Measurements from ENCODE around the gene PRSS56.

The PRSS56 gene

DNA sequence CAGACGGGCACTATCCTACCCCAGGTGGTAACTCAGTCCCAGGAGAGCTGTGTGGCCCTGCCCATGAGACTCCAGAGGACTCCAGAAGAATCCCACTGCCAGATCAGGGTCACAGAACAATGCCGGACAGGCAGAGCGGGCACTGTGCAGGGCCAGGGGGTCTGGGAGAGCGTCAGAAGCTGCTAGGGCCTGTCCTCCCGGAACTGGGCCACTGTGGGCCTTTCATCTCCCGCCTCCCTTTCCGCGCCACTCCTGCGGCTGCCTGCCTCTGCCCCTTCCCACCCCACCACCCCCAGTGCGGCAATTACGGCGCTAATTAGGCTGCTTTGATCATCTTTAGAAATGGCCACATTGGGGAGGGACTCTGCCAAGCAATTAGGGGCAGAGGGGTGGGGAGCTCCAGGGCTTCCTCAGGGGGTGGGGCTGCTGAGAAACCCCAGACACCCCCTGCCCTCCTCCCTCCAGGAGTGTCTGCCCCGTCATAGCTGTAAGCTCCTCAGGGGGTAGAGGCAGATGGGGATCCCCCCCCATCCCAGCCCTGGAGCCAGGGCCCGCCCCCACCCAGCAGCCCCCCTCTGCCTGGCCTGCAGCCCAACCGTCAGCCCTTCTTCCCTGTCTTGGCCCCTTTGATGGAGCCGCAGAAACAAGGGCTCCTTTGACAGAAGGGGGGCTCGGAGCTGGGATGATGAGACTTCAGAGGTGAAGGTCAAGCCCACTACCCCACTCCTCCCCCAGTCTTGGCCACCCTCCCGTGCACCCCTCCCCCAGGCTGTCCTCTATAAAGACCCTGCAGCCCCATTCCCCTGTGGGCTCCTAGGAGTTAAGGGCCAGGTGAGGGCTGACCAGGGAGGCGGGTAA is at the start of gene PRSS56:
PRSS56 (plus strand) TSS at position 808 of the 858 bp plus-strand sequence. CDS start 211 bp downstream, outside the sequence.
- no peak for DNase-seq

DNA sequence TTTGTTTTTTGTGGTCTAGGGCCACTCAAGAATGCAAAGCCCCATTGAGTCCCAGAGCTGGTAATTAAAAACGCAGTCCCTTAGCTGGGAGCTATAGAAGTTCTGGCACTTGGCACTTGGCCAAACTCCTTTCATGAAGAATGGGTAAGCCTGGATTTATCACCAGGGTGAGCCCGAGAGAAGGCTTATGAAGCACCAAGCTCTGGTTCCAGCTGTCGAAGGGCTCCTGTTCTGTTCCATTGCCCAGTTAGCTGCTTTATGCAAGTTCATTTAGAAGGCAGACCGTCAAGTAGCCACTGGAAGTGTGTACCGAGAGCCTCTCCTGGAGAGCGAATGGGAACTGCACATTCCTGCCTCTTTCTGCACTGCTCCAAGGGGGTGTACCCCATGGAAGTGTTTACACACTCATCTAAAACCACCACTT is 46.7 kb upstream of the PRSS56 start:
- no peak for DNase-seq

DNA sequence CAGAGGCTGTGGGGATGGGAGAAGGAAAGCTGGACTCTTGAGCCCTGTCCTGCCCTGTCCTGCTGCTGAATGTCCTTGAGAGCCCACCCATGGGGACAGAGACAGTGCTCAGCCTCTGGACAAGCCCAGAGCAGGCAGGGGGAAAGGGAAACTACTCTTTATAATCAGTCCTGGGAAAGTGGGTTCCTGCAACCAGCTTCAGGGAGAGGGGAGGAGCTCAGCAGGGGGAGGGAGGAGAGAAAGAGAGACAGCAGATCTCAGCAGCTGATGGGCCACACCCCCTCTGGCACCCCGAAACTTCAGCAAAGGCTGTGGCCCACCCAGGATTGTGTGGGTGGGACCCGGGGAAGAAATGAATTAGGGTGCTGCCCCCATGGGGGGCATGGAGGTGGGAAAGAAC is 44.1 kb upstream of the PRSS56 start:
- no peak for DNase-seq

DNA sequence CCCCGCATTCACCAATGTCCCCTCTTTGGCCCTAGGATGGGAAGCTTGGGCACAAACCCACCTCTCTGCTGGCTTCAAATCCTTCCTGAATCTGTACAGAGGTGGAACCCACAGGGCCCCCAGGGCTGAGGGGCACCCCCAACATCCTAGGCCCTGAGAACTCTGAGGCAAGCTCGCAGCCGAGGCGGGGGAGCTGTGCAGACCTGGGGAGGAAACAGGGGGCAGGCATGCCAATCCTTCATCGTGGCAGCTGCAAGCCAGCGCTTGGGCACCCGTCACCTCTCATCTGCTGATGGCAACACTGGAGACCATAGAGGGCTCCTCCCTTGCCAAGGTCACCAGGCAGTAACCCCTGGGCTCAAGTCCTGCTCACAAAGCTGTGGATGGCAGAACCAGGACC is 43.4 kb upstream of the PRSS56 start:
- no peak for DNase-seq

DNA sequence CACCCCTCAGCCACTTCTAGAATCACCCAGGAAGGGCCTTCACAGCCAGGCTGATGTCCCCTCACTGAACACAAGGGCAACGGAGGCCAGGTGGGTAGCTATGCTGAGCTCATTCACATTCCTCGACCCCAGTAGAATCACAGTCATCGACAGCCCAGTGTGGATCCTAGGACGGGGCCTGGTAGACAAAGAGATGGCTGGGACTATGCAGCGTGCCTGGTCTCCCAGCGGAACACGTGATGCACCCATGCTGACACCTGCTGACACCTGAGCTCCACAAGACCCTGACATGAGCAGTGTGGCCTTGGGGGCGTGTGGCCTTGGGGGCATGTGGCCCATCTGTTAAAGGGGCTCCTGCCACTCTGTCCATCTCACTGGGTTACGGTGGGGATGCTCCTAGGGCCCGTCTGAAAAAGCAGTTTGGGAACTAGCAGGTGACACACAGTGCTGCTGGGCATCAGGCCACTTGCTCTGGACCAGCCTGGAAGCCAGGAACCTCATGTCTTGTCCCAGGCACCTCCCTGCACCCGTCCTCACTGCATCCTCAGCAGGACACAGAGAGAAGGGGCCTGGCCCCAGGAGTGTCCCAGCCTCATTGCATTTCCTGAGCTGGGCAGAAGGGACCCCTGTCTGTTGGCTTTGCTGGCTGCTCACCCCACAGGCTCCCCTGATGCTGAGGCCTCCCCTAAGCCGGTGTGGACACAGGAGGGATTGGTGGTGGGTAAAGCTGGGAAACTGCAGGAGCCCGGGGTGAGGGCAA is 42.3 kb upstream of the PRSS56 start:
- DNase-seq: no peak

DNA sequence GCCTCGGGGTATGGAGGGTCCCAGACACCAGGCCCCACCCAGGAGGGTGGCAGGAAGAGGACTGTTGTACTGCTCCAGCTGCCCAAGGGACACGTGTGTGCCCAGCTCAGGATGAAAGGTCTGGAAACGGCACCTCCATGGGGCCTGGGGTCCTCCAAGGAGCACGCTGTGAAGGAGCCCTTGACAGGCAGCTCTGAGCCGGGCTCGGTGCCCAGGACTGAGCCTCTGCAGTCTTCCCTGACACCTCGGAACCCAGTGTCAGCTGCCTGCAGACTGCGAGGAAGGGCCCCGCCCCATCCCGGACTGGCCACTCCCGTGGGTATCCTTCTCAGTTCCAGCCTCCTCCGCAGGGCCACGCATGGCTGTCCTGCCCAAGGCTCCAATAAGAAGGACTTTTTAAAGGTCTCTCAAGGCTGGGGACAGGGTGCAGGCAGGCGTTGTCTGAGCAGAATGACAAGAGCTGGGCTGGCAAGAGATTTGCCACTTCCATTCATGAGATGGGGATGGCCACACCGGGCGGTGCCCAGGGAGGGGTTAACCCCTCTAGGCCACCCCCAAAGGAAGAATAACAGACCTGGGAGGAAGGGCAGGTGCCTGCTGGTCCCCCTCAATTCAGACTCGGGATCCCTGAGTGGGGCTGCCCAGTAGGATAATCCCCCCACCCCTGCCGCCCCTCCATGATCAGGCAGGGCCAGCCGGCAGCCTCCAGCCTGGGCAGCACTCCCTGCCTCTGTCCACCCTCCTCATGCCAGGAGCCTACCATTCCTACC is 41.4 kb upstream of the PRSS56 start:
- DNase-seq: no peak

DNA sequence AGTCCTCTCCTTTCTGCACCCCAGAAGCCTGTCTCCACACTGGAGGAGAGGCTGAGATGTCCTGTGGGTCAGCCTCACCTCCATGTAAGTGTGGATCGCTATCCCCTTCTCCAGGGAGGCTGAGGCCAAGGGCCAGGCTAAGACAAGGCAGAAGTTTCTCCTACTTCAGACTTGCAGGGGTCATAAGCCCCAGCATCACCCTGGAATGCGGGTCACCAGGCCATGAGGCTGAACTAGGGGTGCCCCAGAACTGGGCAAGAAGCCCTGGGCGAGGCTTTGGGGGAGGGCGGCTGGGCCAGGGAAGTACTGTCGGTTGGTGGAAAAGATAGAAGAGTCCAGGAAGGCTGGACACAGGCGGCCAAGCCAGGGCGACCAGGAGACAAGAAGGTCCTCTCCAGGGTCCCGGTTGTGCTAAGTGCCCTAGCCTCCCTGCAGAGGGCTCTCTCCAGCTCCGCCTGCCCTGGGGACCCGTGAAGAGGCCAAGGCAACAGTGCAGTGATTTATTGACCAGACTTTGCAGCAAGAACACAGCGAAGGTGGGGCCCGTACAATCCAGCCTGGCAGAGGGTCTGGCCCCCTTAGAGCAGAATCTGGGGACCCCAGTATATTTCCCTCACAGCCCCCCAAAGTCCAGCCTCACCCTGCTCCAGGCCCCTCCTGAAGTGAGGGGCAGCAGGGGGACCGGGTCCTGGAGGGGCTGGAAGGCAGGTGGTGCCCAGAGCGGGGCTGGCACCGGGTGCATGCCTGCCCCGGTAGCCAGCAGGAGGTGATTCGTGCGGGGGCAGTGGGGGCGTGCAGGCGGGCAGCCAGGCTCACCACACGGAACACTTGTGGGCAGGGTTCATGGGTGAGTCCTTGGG is 40.6 kb upstream of the PRSS56 start:
- no peak for DNase-seq

DNA sequence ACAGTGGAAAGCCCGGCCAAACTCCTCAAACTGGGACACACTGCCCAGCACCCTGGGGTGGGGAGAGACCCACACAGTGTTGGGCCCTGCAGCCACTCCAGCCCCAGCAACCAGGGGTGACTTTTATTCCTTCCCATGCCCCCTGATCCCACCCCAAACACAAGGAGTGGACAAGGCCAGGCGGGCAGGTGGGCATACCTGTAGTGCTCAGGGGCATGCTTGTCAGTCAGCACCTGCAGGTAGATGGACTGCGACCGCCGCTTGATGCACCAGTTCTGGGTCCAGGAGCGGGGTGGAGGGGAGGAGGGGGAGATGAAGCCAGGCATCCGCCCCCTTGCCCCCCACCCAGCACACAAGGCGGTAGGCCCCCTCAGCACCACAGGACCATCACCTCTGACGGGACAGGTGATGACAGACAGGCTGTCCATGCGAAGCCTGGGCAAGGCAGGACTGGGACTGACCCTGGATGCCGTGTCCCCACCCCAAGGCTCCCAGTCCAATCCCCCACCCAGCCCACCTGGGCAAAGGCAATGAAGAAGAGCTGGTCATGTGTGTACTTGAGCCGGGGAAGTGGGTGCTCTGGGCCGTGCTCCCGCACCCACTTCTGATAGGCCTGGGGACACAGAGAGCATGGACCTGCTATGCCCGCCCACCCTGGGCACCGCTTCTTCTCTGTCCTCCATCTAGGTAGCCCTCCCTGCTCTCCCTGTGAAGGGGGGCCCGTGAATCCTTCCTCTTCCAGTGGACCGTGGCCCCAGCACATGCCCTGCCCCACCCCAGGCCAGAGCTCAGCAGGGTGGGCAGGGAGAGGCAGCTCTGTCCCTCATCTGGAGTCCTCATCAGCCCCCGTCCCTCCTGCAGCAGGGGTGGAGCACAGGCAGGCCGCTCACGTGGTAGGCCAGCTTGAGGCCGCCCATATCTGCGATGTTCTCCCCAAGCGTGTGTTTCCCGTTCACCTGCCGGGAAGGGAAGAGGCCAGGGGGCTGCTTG is 39.7 kb upstream of the PRSS56 start:
- no peak for DNase-seq

DNA sequence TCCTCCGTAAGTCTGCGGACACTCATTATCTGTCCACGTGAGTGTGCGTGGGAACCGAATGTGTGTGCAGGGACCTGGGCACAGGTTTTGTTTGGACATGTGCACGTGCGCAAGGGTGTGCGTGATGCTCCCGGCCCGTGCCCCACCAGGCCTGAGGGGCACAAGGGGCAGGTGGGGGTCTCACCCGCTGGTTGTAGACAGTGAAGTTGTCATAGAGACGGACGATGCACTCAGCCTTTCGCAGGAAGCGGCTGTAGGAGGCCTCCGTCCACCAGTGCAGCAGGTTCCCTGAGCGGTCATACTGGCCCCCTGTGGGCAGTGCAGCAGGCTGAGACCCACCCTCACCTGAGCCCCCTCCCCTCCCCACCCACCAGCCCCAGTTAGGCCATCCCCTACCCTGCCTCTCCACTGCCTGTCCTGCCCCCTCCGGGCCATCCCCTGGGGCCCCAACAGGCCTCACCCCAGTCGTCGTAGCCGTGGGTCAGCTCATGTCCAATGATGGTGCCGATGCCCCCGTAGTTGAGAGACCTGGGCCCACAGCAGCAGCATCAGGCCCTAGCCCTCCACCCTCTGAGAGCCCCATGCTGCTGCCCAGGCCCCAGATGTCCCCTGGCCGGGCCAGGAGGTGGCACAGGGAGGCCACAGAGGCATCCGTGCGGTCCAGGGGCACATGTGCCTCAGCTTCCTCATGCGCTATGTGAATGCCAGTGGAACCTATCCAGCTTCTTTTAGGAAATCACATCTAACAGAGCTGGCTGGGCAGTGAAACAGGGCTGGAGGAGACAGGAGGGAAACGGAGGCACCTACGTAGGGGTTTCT is 38.7 kb upstream of the PRSS56 start:
- no peak for DNase-seq

DNA sequence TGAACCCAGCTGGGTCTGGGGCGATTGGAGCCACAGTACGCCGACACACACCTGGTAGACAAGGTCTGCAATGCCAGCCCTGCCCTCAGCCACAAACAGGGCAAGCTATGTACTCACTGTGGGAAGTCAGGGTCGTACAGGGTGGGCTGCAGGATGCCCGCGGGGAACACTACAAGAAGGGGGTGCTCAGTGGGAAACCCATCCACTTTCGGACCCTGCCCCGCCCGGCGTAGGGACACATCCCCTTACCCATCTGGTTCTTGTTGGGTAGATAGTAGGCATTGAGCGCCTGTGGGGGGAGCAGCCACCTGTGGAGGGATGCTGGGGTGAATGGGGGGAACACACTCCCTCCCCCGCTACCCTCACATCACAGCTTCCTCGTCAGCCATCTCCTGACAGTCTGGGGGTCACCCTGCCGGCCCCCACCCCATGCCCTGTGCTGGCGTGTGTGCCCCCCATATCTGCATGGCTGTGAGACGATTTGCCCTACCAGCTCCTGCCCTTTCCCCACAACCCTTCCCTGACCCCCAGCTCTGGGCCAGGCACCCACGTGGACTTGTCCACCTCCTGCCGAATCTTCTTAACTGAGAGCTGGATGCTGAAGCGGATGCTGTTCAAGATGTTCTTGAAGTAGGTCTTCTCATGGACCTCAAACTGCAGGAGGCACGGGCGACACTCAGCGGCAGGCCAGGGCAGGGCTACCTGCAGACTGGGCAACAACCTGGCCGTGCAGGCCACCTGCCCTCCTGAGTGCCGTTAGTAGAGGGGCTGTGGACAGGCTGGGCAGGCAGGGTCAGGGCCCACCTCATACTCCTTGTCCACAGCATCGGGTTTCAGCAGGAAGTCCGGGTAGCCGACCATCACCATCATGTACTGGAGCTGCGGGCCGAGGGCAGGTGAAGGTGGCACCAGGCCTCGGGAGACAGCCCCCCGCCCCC is 37.6 kb upstream of the PRSS56 start:
- no peak for DNase-seq

DNA sequence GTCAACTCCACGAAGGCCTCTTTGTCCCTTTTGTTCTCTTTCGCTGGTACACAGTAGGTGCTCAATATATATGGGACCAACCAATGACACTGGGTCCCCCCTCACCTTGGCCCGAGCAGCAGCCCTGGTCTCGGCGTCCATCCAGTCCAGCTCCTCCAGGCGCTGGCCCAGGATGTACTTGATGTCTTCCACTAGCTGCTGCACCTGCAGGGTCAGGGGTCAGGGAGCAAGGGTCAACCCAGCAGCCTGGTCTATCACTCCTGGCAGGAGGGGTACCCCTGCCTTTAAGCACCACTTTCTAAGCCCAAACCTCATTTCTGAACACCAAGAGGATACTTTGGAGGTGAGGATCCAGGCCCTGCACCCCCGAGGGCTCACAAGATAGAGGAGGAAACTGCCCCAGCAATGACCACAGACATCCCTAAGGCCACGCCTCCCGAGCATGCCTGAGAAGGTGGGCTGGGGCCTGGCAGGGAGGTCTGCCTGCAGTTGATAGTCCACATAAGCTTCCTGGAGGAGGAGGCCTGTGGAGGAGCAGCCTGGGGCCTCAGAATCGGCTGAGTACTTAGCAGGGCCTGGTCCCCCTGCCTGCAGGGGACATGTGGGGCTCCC is 36.8 kb upstream of the PRSS56 start:
- no peak for DNase-seq

DNA sequence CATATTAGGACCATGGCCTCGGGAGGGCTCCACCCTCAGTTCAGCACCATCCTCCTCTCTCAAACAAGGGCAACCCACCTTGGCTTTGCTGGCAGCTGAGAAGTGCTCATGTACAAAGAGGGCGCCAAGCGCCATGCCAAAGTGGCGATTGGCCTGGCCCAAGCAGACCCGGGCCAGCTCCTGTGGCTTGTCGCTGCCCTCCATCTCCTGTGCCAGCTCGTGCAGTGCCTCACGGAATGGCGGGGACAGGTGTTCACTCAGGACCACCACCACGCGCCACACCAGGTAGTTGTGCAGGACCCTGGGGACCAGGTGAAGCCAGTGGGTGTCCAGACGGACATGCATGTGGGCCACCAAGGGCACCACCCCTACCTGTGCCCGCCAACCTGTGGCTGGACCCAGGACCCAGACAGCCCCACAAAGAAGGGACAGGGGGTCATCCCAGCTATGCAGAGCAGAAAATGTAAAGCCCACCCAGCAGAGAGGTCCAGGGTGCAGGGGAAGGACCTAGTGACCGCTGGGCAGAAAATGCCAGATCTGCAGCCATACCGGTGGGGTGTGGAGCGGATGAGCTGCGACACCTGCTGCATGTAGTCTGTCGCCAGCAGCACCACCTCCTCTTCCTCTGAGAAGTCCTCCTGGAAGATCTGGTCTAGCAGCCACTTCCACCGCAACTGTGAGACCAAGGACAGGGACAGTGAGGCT is 36.1 kb upstream of the PRSS56 start:
- DNase-seq: no peak

DNA sequence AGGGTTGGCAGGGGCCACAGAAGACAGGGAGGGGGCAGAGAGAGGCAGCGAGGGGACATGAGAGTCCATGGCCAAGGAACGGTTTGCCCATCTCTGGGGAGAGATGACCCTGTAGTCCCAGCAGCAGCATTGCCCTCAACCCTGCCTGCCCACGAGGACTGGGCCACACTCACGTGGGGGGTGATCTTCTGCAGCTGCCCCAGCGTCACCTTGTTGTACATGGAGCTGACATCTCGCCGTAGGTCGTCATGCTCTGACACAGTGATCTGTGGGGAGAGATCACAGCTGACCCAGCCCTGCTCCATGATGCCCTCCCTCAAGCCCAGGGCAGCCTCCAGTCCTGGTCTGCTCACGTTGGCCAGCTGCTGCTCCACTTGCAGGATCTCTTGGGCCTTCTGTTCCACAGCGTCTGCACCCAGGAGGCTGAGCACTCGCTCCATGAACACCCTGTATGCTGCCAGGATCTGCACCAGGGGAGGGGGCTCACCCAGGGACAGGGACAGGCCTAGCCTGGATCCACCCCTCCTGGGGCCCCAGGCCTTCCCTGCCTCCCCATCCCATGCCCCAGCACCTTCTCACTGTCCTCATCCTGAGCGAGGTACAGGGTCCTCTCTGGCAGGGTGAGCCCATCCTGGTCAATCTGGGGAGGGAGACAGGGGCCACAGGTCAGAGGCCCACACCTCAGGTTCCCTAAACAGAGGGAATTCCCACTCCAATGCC is 35.4 kb upstream of the PRSS56 start:
- no peak for DNase-seq

DNA sequence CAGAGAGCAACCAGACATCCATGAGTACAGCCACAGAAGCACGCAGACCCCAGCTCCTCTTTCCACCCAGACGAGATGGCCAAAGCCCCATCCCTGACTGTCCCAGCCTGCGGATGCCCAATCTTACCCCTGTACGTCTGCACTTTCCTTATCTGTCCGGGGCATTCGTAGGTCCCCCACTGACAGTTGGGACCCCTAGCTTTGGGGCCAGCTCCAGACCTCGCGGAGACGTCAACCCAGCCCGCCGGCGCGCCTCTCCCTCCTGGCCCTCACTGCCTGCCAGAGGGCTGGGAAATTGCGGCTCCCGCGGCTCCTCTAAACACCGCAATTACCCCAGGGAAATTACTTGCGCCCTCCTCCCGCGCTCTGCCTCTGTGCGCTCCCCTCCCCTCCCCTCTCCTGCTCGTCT is 34.8 kb upstream of the PRSS56 start:
- no peak for DNase-seq

DNA sequence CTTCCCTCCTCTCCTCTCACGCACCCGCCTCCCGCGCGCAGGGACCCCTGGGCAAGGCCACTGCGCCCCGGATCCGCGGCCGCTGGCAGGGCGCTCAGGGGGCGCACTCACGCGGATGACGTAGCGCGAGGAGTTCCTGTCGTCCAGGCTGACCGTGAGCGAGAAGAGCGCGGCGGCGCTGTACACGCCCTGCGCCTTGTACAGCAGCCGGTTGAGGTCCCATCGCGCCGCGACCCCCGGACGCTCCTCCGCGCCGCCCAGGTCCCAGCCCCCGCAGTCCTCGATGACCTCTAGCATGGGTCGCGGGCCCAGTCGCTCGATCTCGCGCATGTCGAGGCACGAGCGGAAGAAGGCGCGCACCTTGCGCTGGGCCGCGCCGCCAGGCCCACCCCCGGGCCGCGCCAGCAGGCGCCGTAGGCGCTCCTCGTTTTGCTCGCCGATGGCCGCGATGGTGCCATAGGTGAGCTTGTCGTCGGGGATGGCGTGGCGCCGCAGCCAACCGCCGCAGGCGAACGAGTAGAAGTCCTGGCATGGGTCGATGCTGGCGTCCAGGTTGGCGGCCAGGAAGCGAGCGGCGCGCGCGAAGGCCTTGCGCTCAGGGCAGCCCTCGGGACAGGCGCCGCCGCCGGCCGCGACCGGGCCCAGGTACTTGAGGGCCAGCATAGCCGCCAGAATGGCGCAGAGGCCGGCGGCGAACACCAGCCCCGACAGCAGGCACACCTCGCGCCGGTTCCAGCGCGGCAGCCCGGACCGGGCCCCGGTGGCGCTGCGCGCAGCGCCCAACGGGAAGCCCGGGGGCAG is 34.2 kb upstream of the PRSS56 start:
- DNase-seq: no peak

Data from NCI-H1930 (cell line).